ENCODE data around the gene LHPP.

LHPP gene

DNA sequence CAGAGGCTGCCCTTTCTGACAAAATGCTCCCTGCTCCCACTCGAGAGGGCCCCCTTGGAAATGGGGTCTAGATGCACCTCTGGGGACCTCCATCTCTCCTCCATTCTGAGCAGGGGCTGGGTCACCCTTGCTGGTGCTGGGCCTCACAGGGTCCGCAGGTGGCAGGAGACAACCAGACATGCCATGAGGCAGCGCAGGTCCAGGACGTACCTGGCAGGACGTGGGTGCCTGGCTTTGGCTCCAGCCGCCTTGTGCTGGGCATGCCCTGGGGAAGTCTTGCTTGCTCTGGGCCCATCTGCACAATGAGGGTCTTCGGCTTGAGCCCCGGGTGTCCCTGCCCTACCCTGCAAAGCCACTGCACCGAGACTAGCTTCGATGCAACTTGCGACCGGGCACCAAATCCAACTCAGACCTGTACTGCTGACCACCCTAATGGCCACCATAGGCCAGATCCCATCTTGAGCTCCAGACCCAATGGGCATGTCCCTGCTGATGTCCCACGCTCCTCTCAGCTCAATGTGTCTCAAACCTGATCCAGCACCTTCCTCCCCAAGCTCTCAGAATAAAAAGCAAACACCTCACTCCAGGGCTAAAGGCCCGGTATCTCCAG, 175.6 kb downstream of the LHPP start:
- Mint-ChIP-seq H3K27me3 (no peaks in the 10 kb centered on the region), H3K4me1 (ENCODE audit: low read depth) (peaks cover 71% of the 10 kb centered on the region), H3K36me3 (ENCODE audit: low read depth) (peaks cover 18% of the 10 kb centered on the region), H3K9me3 (peaks cover 5% of the 10 kb centered on the region), H3K27ac (no peak overlapping the region), H3K4me3 (no peak overlapping the region)

DNA sequence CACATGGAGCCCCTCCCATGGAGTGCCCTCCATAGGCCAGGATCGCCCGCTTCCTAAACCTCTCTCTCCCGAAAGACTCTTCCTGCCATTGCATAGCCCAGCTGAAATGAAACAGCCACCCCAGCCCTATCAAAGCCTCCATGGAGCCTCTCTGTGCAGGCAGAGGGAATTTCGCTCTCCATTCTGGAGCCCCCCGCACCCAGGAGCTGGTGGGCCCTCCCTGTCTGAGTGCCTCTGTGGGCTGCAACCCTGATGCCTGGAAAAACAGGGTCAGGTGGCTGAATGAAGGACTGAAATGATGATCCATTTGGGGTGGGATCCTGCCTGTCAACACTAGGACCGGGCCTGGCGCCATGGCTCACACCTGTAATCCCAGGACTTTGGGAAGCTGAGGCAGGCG, 176.1 kb downstream of the LHPP start:
- peaks cover 72% of the 10 kb centered on the region for H3K4me1 Mint-ChIP-seq (ENCODE audit: low read depth)
- H3K9me3 Mint-ChIP-seq = peaks cover 5% of the 10 kb centered on the region
- H3K27ac Mint-ChIP-seq = no peak overlapping the region
- no peak overlapping the region for H3K4me3 Mint-ChIP-seq
- H3K27me3 Mint-ChIP-seq = no peaks in the 10 kb centered on the region
- H3K36me3 Mint-ChIP-seq (ENCODE audit: low read depth) = peaks cover 20% of the 10 kb centered on the region

DNA sequence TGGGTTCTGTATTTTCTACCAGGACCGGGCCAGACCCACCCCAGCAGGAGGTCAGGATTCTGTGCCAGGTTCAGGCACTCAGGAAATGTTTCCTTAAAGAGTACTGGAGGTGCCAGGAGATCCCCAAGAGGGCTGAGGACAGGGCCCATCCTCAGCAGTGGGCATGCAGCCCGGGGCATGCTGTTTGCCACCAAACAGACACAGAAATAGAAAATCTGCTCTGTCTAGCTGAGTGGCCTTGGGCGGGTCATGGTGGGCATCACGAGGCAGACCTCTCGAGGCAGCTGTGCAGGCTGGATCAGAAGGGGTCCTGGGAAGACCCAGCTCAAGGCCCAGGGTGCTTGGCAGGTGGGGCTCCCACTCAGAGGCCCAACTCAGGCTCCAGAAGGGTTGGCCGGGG, 177.6 kb downstream of the LHPP start:
- Mint-ChIP-seq H3K9me3 (peaks cover 5% of the 10 kb centered on the region), H3K27me3 (no peaks in the 10 kb centered on the region), H3K27ac (no peak overlapping the region), H3K36me3 (ENCODE audit: low read depth) (peaks cover 14% of the 10 kb centered on the region), H3K4me1 (ENCODE audit: low read depth) (peaks cover 76% of the 10 kb centered on the region), H3K4me3 (no peak overlapping the region)

DNA sequence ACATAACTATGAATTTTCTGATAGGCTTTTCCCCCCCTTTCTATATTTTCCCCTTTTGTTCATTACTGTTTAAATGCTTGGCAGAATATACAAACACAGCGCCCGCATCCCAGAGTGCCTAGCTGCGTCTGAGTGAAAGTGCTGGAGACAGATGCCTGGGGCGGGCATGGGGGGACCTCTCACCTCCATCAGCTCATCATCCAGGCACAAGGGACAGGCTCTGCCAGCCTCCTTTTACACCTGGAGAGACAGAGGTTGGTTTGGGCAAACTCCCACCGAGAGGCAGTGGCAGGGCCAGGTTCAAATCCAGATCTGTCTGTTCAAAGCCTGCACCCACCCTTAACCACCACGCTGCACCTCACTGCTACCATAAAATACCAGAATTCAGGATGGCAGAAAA, 178.0 kb downstream of the LHPP start:
- Mint-ChIP-seq H3K9me3 (peaks cover 2% of the 10 kb centered on the region), H3K36me3 (ENCODE audit: low read depth) (peaks cover 10% of the 10 kb centered on the region), H3K4me1 (ENCODE audit: low read depth) (peaks cover 80% of the 10 kb centered on the region), H3K27me3 (no peaks in the 10 kb centered on the region), H3K27ac (no peak overlapping the region), H3K4me3 (no peak overlapping the region)

- Mint-ChIP-seq H3K27me3 (no peaks in the 10 kb centered on the region), H3K4me3 (no peak overlapping the region), H3K9me3 (no peaks in the 10 kb centered on the region), H3K36me3 (ENCODE audit: low read depth) (peaks cover 8% of the 10 kb centered on the region), H3K4me1 (ENCODE audit: low read depth) (peaks cover 84% of the 10 kb centered on the region), H3K27ac (no peak overlapping the region)
Observed at GRCh38 chr10:124640056-124640455, 178.4 kb downstream of the LHPP start.

GRCh38 chr10:124640538-124641231, 179.1 kb downstream of the LHPP start:
- peak overlapping the region; percentile 69 for H3K4me3 Mint-ChIP-seq
- peak overlapping the region; percentile 87 for H3K27ac Mint-ChIP-seq
- peaks cover 83% of the 10 kb centered on the region for H3K4me1 Mint-ChIP-seq (ENCODE audit: low read depth)
- peaks cover 4% of the 10 kb centered on the region for H3K36me3 Mint-ChIP-seq (ENCODE audit: low read depth)
- H3K27me3 Mint-ChIP-seq = no peaks in the 10 kb centered on the region
- H3K9me3 Mint-ChIP-seq = no peaks in the 10 kb centered on the region

DNA sequence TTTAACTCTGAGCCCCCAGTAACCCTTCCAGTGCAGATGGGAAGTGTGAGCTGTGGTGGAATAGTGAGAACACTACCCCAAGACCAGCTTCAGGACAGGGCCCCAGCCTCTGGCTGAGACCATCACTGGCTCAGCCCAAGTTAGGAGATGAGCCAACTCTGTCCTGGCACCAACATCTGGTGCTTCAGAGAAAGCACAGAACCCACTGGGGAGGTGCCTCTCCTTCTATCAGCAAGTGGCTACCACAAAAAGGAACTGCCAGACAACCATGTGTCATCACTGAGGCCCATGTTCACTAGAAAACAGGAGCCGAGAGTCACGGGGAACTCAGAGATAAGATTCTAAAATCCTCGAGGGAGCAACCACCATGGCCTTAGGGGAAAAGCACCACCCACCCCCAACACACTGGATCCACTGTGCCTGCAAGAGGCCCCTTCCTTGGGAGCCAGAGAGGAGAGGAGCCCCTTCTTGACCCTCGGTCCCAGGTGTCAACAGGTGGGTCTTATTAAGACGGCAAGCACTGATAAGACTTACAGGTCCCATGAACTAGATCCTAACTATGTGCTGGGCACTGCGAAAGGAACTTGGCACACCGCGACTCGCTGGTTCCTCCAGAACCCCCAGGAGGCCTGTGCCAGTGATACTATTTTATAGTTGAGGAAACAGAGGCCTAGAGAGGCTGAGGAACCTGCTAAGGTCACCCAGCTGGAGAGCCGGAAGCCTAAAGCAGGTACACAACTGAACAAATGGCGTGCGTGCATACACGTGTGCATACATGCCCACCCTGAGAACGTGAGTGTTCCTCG, 179.9 kb downstream of the LHPP start:
- Mint-ChIP-seq H3K4me3 (peak overlapping the region; percentile 69), H3K36me3 (ENCODE audit: low read depth) (peaks cover 4% of the 10 kb centered on the region), H3K27ac (peak overlapping the region; percentile 87), H3K4me1 (ENCODE audit: low read depth) (peaks cover 83% of the 10 kb centered on the region), H3K27me3 (no peaks in the 10 kb centered on the region), H3K9me3 (no peaks in the 10 kb centered on the region)

- H3K36me3 Mint-ChIP-seq (ENCODE audit: low read depth) = peaks cover 4% of the 10 kb centered on the region
- H3K9me3 Mint-ChIP-seq = no peaks in the 10 kb centered on the region
- H3K27me3 Mint-ChIP-seq = no peaks in the 10 kb centered on the region
- no peak overlapping the region for H3K4me3 Mint-ChIP-seq
- H3K27ac Mint-ChIP-seq = peak overlapping the region; percentile 87
- H3K4me1 Mint-ChIP-seq (ENCODE audit: low read depth) = peaks cover 83% of the 10 kb centered on the region
Observed at GRCh38 chr10:124642088-124642710, 180.6 kb downstream of the LHPP start.

DNA sequence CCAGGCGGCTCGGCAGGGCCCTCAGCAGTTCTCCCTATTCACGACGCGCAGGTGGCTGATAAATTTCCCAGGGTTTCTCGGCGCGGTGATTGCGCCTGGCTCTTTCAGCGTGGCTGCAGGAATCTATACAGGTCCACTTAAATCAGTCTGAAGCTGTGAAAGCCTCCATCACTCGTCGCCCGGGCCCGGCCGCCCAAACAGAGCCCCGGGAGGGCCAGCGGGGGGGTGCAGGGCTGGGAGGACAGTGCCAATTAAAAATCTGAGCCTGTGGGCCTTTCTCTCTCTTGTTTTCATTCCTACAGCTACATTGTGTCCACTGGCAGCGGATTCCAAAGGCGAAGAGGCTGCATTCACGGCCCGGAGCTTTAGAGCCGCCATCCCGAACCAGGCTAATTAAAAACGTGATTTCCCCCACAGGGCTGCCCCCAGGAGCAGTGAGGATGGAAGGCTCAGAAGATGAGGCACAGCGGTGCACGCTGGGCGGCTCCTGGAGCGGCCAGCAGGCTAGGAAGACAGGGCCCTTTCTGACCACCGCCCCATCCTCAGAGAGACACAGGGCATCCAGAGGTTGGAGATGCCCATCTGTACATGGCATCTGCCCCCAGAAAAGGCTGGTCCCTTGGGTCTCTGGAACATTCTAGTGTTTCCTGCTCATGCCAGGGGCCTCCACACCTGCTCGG, 181.8 kb downstream of the LHPP start:
- H3K4me1 Mint-ChIP-seq (ENCODE audit: low read depth) = peaks cover 86% of the 10 kb centered on the region
- H3K36me3 Mint-ChIP-seq (ENCODE audit: low read depth) = peaks cover 4% of the 10 kb centered on the region
- H3K9me3 Mint-ChIP-seq = no peaks in the 10 kb centered on the region
- no peak overlapping the region for H3K4me3 Mint-ChIP-seq
- no peaks in the 10 kb centered on the region for H3K27me3 Mint-ChIP-seq
- H3K27ac Mint-ChIP-seq = no peak overlapping the region

- Mint-ChIP-seq H3K4me1 (ENCODE audit: low read depth) (peaks cover 93% of the 10 kb centered on the region), H3K27ac (no peak overlapping the region), H3K4me3 (no peak overlapping the region), H3K27me3 (no peaks in the 10 kb centered on the region), H3K9me3 (no peaks in the 10 kb centered on the region), H3K36me3 (ENCODE audit: low read depth) (peaks cover 4% of the 10 kb centered on the region)
Observed at GRCh38 chr10:124644236-124644635, 182.6 kb downstream of the LHPP start.

- H3K4me3 Mint-ChIP-seq = no peak overlapping the region
- H3K4me1 Mint-ChIP-seq (ENCODE audit: low read depth) = peaks cover 94% of the 10 kb centered on the region
- peaks cover 4% of the 10 kb centered on the region for H3K36me3 Mint-ChIP-seq (ENCODE audit: low read depth)
- H3K27ac Mint-ChIP-seq = no peak overlapping the region
- H3K27me3 Mint-ChIP-seq = no peaks in the 10 kb centered on the region
- no peaks in the 10 kb centered on the region for H3K9me3 Mint-ChIP-seq
Observed at GRCh38 chr10:124644771-124645415, 183.3 kb downstream of the LHPP start.

DNA sequence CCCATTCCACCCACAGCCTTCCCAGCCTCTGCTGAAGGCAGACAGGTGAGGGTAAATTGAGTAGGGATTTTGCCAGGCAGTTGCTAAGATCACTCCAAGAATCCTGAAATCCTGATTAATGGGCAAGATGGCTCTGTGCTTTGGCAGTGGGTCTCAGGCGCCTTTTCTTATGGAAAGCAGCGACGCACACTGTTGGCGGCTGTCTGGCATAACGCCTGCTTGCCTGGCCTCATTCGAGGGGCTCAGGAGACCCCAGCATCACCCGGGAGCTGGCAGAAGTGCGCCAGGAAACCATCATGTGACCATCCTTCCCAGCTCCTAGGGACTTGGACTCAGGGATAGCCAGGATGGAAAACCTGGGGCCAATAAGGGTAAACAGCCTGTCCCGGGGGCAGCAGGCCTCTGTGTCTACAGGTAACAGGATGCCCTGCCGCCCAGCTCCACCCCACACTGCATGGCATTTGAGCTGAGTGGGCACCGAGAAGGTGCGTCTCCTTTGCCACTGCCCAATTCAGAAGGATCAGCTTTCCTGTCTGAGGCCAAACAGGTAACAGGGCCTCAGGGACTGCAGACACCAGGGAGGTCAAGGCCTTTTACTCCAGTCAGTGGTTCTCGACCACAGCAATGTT, 184.0 kb downstream of the LHPP start:
- H3K27ac Mint-ChIP-seq = no peak overlapping the region

DNA sequence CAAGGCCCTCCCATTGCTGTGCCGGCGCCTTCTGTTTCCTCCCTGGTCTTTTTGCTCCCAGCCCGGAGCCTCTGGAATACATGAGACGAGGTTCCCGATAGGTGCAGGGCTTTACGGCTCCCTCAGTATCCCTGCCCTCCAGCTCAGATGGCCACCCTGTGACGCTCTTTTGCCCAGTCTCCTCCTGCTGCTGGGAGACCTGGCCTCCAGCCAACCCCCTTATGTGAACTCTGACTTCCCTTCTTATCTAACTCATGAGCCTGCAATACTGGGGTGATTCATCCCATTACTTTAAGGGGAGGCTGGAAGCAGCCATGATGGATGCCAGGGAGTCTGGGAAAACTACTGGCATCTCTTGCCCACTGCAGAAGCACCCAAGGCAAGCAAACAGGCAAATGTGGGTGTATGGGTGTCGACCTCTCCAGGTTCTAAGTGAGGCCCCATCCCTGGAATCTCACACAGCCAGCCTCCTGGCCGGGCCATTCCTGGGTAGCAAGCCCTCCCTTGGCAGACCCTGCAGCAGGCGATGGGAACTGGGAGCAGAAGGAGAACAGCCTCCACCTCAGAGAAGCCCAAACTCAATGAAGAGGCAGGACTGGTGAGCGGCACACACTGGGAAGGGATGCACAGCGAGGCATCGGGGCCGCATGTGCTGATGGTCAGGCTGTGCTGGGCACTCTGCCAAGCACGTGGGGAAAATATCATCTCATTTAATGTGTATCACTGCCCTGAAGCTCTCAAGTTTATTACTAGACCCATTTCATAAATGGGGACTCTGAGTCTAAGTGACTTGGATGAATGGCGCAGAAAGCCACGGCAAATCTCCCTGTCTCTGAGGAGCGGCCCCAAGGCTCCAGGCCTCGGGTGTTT, 185.1 kb downstream of the LHPP start:
- Mint-ChIP-seq H3K27ac (peak overlapping the region; percentile 58), H3K9me3 (no peaks in the 10 kb centered on the region), H3K36me3 (ENCODE audit: low read depth) (peaks cover 4% of the 10 kb centered on the region), H3K27me3 (no peaks in the 10 kb centered on the region), H3K4me3 (no peak overlapping the region), H3K4me1 (ENCODE audit: low read depth) (peaks cover 94% of the 10 kb centered on the region)

More for the DNA sequence above, 184.0 kb downstream of the LHPP start:
- Mint-ChIP-seq H3K4me1 (ENCODE audit: low read depth) (peaks cover 94% of the 10 kb centered on the region), H3K27me3 (no peaks in the 10 kb centered on the region), H3K4me3 (no peak overlapping the region), H3K9me3 (no peaks in the 10 kb centered on the region), H3K36me3 (ENCODE audit: low read depth) (peaks cover 4% of the 10 kb centered on the region)
